ENCODE measurements around the gene PLSCR5.

The PLSCR5 gene

GRCh38 chr3:146543461-146544001 lies 61.6 kb downstream of the PLSCR5 start:
- DNase-seq = no peak

GRCh38 chr3:146542978-146543377 lies 62.2 kb downstream of the PLSCR5 start:
- DNase-seq = no peak

GRCh38 chr3:146542179-146542578 lies 63.0 kb downstream of the PLSCR5 start:
- no peak for DNase-seq

GRCh38 chr3:146540978-146541377 lies 64.2 kb downstream of the PLSCR5 start:
- DNase-seq = no peak

- no peak for DNase-seq
Measured at GRCh38 chr3:146540236-146540635, 64.9 kb downstream of the PLSCR5 start.

GRCh38 chr3:146539315-146539714 lies 65.8 kb downstream of the PLSCR5 start:
- DNase-seq = no peak

- no peak for DNase-seq
Measured at GRCh38 chr3:146537603-146538002, 67.5 kb downstream of the PLSCR5 start.

GRCh38 chr3:146536681-146537080 lies 68.5 kb downstream of the PLSCR5 start:
- DNase-seq = no peak
